Panc1 (cell line): Measurements from ENCODE around the gene BRINP3.

ENCODE experiments used
- CTCF ChIP-seq: fragments of 450-650 bp; IDR thresholded peaks from 2 replicates; pipeline ENCODE4 v1.5.1; 2017; ENCODE audit warnings: mild to moderate bottlenecking
- POLR2AphosphoS5 ChIP-seq: IDR thresholded peaks from 2 replicates; pipeline ENCODE4 v1.6.1; 2012; ENCODE audit warnings: mild to moderate bottlenecking, low read depth, low read length, moderate library complexity
- REST ChIP-seq, 2 experiments: IDR thresholded peaks; 2 replicates each; pipeline ENCODE4 v1.6.1; 2011 to 2012; ENCODE audit warnings: low read depth in 2 of 2, control low read depth in 1 of 2, low read length in 1 of 2, mild to moderate bottlenecking in 1 of 2, moderate library complexity in 1 of 2; ENCODE audit not compliant: insufficient read depth in 1 of 2
- SIN3A ChIP-seq: IDR thresholded peaks from 2 replicates; pipeline ENCODE4 v1.6.1; 2012; ENCODE audit warnings: low read depth, mild to moderate bottlenecking, low read length, moderate library complexity, borderline replicate concordance; ENCODE audit not compliant: insufficient read depth

- TF ChIP-seq CTCF (no peak), POLR2AphosphoS5 (no peak), REST (IDR thresholded peaks at IDR 0.05; ENCODE audit: insufficient read depth in 1 of 2, low read depth in 2 of 2, low read length in 1 of 2) (no peak), SIN3A (no peak)
These were observed 304.8 kb downstream of the BRINP3 start for GRCh38 chr1:190172651-190173430.
